Activated effector memory CD4-positive, alpha-beta T cell treated with Interleukin-2 at 50 U/mL for 16 hours (primary cell): ENCODE measurements around the gene RNASE13.

Experiments
- DNase-seq: peaks from one replicate; pipeline ENCODE4 v3.0.0-alpha.2; 2020

Gene RNASE13

GRCh38 chr14:21034707-21035106 lies at the start of gene RNASE13:
RNASE13 (minus strand) TSS chr14:21034807; CDS start chr14:21034288, 519 bp downstream.
- DNase-seq = no peak

GRCh38 chr14:21084396-21084795 lies 49.8 kb upstream of the RNASE13 start:
- no peak for DNase-seq

- DNase-seq = no peak
Measured at GRCh38 chr14:21083565-21084325, 49.1 kb upstream of the RNASE13 start.

GRCh38 chr14:21081521-21082142 lies 47.0 kb upstream of the RNASE13 start:
- DNase-seq = no peak

- DNase-seq = no peak
Measured at GRCh38 chr14:21078726-21079125, 44.1 kb upstream of the RNASE13 start.

GRCh38 chr14:21078287-21078686 lies 43.7 kb upstream of the RNASE13 start:
- DNase-seq = no peak

GRCh38 chr14:21077672-21078071 lies 43.1 kb upstream of the RNASE13 start:
- no peak for DNase-seq

- DNase-seq = no peak
Measured at GRCh38 chr14:21075719-21076437, 41.3 kb upstream of the RNASE13 start.

GRCh38 chr14:21074398-21075272 lies 40.0 kb upstream of the RNASE13 start:
- no peak for DNase-seq

GRCh38 chr14:21073921-21074320 lies 39.3 kb upstream of the RNASE13 start:
- no peak for DNase-seq

- DNase-seq = no peak
Measured at GRCh38 chr14:21072781-21073339, 38.3 kb upstream of the RNASE13 start.

- DNase-seq = no peak
Measured at GRCh38 chr14:21072031-21072473, 37.4 kb upstream of the RNASE13 start.

- no peak for DNase-seq
Measured at GRCh38 chr14:21071225-21072030, 36.8 kb upstream of the RNASE13 start.

- DNase-seq = no peak
Measured at GRCh38 chr14:21070610-21071224, 36.1 kb upstream of the RNASE13 start.

- no peak for DNase-seq
Measured at GRCh38 chr14:21070083-21070609, 35.5 kb upstream of the RNASE13 start, which contains the start of gene ARHGEF40. ARHGEF40 (plus strand) TSS chr14:21070304; CDS start chr14:21070397, 93 bp downstream.

GRCh38 chr14:21069388-21070082 lies 34.9 kb upstream of the RNASE13 start:
- DNase-seq = no peak

- DNase-seq = no peak
Measured at GRCh38 chr14:21068521-21069387, 34.1 kb upstream of the RNASE13 start.

- no peak for DNase-seq
Measured at GRCh38 chr14:21066882-21067502, 32.4 kb upstream of the RNASE13 start.
